IMR-90 (cell line): ENCODE data around the gene ADAMTS16. TPM values are rescaled to one million over a fixed set of nuclear protein-coding genes. Genes with fewer than 3 reads are reported as not detected.

Experiments
- ATAC-seq: fragments of 200-7000 bp; cut with Tn5 transposase; 2 replicates; pipeline ENCODE4 v1.9.1; 2020; ENCODE audit warnings: low read depth, mild to moderate bottlenecking, moderate library complexity
- BruUV-seq: library from RNA; stranded (reverse); fragments of 400-500 nt; replicated peaks from 2 replicates; lab custom pipeline; 2021; lab: Mats Ljungman, UMichigan
- CTCF ChIA-PET: fragments of 300-600 bp; formaldehyde crosslinking; extraction: SDS; loops from one replicate; lab custom pipeline; 2021; ENCODE audit warnings: antibody characterized with exemption; lab: Yijun Ruan, JAX
- POLR2A ChIA-PET: fragments of 300-600 bp; sonication (Branson Sonifier 250); formaldehyde crosslinking; loops from one replicate; lab custom pipeline; 2022; ENCODE audit warnings: antibody characterized with exemption; ENCODE audit not compliant: unreplicated experiment; lab: Charles Lee
- DNase-seq: peaks from one replicate; pipeline ENCODE4 v3.0.0; 2013
- H2AFZ ChIP-seq: replicated peaks from 2 replicates; pipeline ENCODE3; 2013; ENCODE audit warnings: low read length, mild to moderate bottlenecking; ENCODE audit not compliant: poor library complexity
- H2AK5ac ChIP-seq: 2 replicates; pipeline ENCODE4 v1.6.1; 2013; ENCODE audit warnings: low read depth, low read length, inconsistent platforms
- H2AK9ac ChIP-seq: replicated peaks from 2 replicates; pipeline ENCODE3; 2013; ENCODE audit warnings: mild to moderate bottlenecking, low read depth, low read length, moderate library complexity; ENCODE audit not compliant: poor library complexity
- H2BK120ac ChIP-seq: 2 replicates; pipeline ENCODE4 v1.6.1; 2013; ENCODE audit warnings: low read depth, low read length, inconsistent platforms
- H2BK15ac ChIP-seq: 3 replicates; pipeline ENCODE4 v1.6.1; 2013; ENCODE audit warnings: low read depth, low read length, inconsistent platforms
- H2BK20ac ChIP-seq: 2 replicates; pipeline ENCODE4 v1.6.1; 2013; ENCODE audit warnings: low read depth, mild to moderate bottlenecking, inconsistent platforms, low read length, moderate library complexity
- H2BK5ac ChIP-seq: 2 replicates; pipeline ENCODE4 v1.6.1; 2013; ENCODE audit warnings: mild to moderate bottlenecking, low read depth, low read length, inconsistent platforms; ENCODE audit not compliant: poor library complexity, severe bottlenecking
- H3K14ac ChIP-seq: replicated peaks from 2 replicates; pipeline ENCODE4 v1.6.1; 2013; ENCODE audit warnings: low read depth, low read length, inconsistent platforms
- H3K18ac ChIP-seq: 2 replicates; pipeline ENCODE4 v1.6.1; 2013; ENCODE audit warnings: low read depth, low read length, control low read depth
- H3K23ac ChIP-seq: 2 replicates; pipeline ENCODE4 v1.6.1; 2013; ENCODE audit warnings: low read depth, low read length, inconsistent platforms
- H3K27ac ChIP-seq: 2 replicates; pipeline ENCODE4 v1.5.1; 2013; ENCODE audit warnings: mild to moderate bottlenecking, control low read depth, low read length; ENCODE audit not compliant: insufficient read depth
- H3K27me3 ChIP-seq: 2 replicates; pipeline ENCODE4 v1.6.1; 2013; ENCODE audit warnings: low read length; ENCODE audit not compliant: control insufficient read depth, insufficient read depth
- H3K36me3 ChIP-seq: 2 replicates; pipeline ENCODE4 v1.6.1; 2013; ENCODE audit warnings: low read length, mixed read lengths; ENCODE audit not compliant: control insufficient read depth, insufficient read depth
- H3K4ac ChIP-seq: 2 replicates; pipeline ENCODE4 v1.6.1; 2013; ENCODE audit warnings: low read depth, low read length, inconsistent platforms
- H3K4me1 ChIP-seq: 2 replicates; pipeline ENCODE4 v1.6.1; 2013; ENCODE audit warnings: low read length, mixed read lengths; ENCODE audit not compliant: control insufficient read depth, insufficient read depth
- H3K4me2 ChIP-seq: 2 replicates; pipeline ENCODE4 v1.6.1; 2013; ENCODE audit warnings: low read depth, mild to moderate bottlenecking, control low read depth, low read length, moderate library complexity
- H3K4me3 ChIP-seq: 2 replicates; pipeline ENCODE4 v1.5.1; 2013; ENCODE audit warnings: low read depth, mild to moderate bottlenecking, control low read depth, low read length, moderate library complexity; ENCODE audit not compliant: insufficient read depth
- H3K56ac ChIP-seq: 2 replicates; pipeline ENCODE4 v1.6.1; 2013; ENCODE audit warnings: low read length, inconsistent platforms; ENCODE audit not compliant: insufficient read depth; ENCODE audit errors: extremely low read depth
- H3K79me1 ChIP-seq, 2 experiments: 2 replicates each; pipeline ENCODE4 v1.6.1; 2013; ENCODE audit warnings: low read length in 2 of 2, inconsistent platforms in 1 of 2, low read depth in 1 of 2
- H3K9ac ChIP-seq: 2 replicates; pipeline ENCODE4 v1.6.1; 2013; ENCODE audit warnings: low read depth, low read length, control low read depth
- H3K9me1 ChIP-seq: 2 replicates; pipeline ENCODE4 v1.6.1; 2013; ENCODE audit warnings: low read length, inconsistent platforms; ENCODE audit not compliant: insufficient read depth
- H3K9me3 ChIP-seq: 2 replicates; pipeline ENCODE4 v1.6.1; 2013; ENCODE audit warnings: low read length; ENCODE audit not compliant: control insufficient read depth, insufficient read depth
- H4K20me1 ChIP-seq: 2 replicates; pipeline ENCODE4 v1.6.1; 2013; ENCODE audit warnings: low read length, inconsistent platforms; ENCODE audit not compliant: insufficient read depth
- H4K5ac ChIP-seq: 2 replicates; pipeline ENCODE4 v1.6.1; 2013; ENCODE audit warnings: mild to moderate bottlenecking, low read depth, low read length, control low read depth
- H4K8ac ChIP-seq, 2 experiments: 2 replicates each; pipeline ENCODE4 v1.6.1; 2013; ENCODE audit warnings: low read depth in 2 of 2, low read length in 2 of 2, control low read depth in 1 of 2, inconsistent platforms in 1 of 2
- H4K91ac ChIP-seq: 2 replicates; pipeline ENCODE4 v1.6.1; 2013; ENCODE audit warnings: low read depth, low read length, inconsistent platforms; ENCODE audit not compliant: insufficient read depth
- BHLHE40 ChIP-seq: fragments of 150-350 bp; IDR thresholded peaks from 2 replicates; pipeline ENCODE4 v1.6.1; 2016; ENCODE audit warnings: mild to moderate bottlenecking, low read depth, low read length
- CEBPB ChIP-seq: IDR thresholded peaks from 2 replicates; pipeline ENCODE4 v1.6.1; 2012; ENCODE audit warnings: low read depth, low read length, improper control_type of control experiment
- CHD1 ChIP-seq: IDR thresholded peaks from 2 replicates; pipeline ENCODE4 v1.6.1; 2012; ENCODE audit warnings: low read depth, low read length, improper control_type of control experiment
- ELK1 ChIP-seq: fragments of 150-350 bp; IDR thresholded peaks from 2 replicates; pipeline ENCODE4 v1.6.1; 2016; ENCODE audit warnings: low read depth, mild to moderate bottlenecking, low read length, moderate library complexity, borderline replicate concordance
- FOS ChIP-seq: fragments of 150-350 bp; IDR thresholded peaks from 2 replicates; pipeline ENCODE4 v1.6.1; 2016; ENCODE audit warnings: low read depth, low read length
- MAFK ChIP-seq: IDR thresholded peaks from 2 replicates; pipeline ENCODE4 v1.6.1; 2012; ENCODE audit warnings: low read depth, low read length, improper control_type of control experiment
- MAZ ChIP-seq: IDR thresholded peaks from 2 replicates; pipeline ENCODE4 v1.6.1; 2012; ENCODE audit warnings: low read depth, mild to moderate bottlenecking, low read length, improper control_type of control experiment, moderate library complexity, borderline replicate concordance
- MXI1 ChIP-seq: IDR thresholded peaks from 2 replicates; pipeline ENCODE4 v1.6.1; 2012; ENCODE audit warnings: low read depth, mild to moderate bottlenecking, low read length, moderate library complexity, borderline replicate concordance
- NFE2L2 ChIP-seq: fragments of 150-350 bp; IDR thresholded peaks from 2 replicates; pipeline ENCODE4 v1.6.1; 2016; ENCODE audit warnings: low read depth, mild to moderate bottlenecking, low read length
- POLR2A ChIP-seq: IDR thresholded peaks from 2 replicates; pipeline ENCODE4 v1.6.1; 2012; ENCODE audit warnings: mild to moderate bottlenecking, low read depth, low read length
- RAD21 ChIP-seq: IDR thresholded peaks from 2 replicates; pipeline ENCODE4 v1.6.1; 2012; ENCODE audit warnings: low read length, improper control_type of control experiment
- RCOR1 ChIP-seq: IDR thresholded peaks from 2 replicates; pipeline ENCODE4 v1.6.1; 2012; ENCODE audit warnings: mild to moderate bottlenecking, low read length, improper control_type of control experiment; ENCODE audit not compliant: insufficient replicate concordance
- RFX5 ChIP-seq: IDR thresholded peaks from 2 replicates; pipeline ENCODE4 v1.8.0; 2012; ENCODE audit warnings: low read depth, mild to moderate bottlenecking, low read length, moderate library complexity
- SMC3 ChIP-seq: fragments of 150-350 bp; IDR thresholded peaks from 2 replicates; pipeline ENCODE4 v1.6.1; 2016; ENCODE audit warnings: low read depth, mild to moderate bottlenecking, antibody characterized with exemption, low read length, moderate library complexity
- WGBS, 2 experiments: methylation state at CpG; one replicate each; pipeline versions ENCODE4 v1.1.5 to v1.1.7; 2013; ENCODE audit warnings: missing lambda C conversion rate in 2 of 2; ENCODE audit not compliant: insufficient read length in 1 of 2; ENCODE audit errors: extremely low coverage in 2 of 2; 5-methylcytosine and 5-hydroxymethylcytosine counted together
- dilution Hi-C: fragments of 300-500 bp; cut with HindIII; formaldehyde crosslinking; loops from one replicate; pipeline ENCODE4 v1.14.3; 2018; ENCODE audit warnings: low sequenced_read_pairs; ENCODE audit not compliant: unreplicated experiment
- in situ Hi-C: fragments of 300-500 bp; cut with MboI; formaldehyde crosslinking; loops from 3 replicates; pipeline ENCODE4 v1.14.3; 2019; ENCODE audit warnings: low sequenced_read_pairs, inconsistent platforms, mixed read lengths
- intact Hi-C: fragments of 100-400 bp; cut with micrococcal nuclease; formaldehyde crosslinking; loops from 2 replicates; pipeline ENCODE4 v1.10.0; 2022
- polyA plus RNA-seq, 3 experiments: library from polyadenylated mRNA; depleted of rRNA; stranded (reverse); fragments of >200 nt; gene quantifications; 2 replicates each; pipeline ENCODE4 v1.2.3, GENCODE V29; 2012; ENCODE audit warnings: low replicate concordance in 1 of 3
- total RNA-seq: library from RNA; depleted of rRNA; stranded (reverse); fragments of >200 nt; gene quantifications from 2 replicates; pipeline ENCODE4 v1.2.3, GENCODE V29; 2012
- TF ChIP-seq, protein P1 (sequence below): fragments of 150-350 bp; IDR thresholded peaks from 2 replicates; pipeline ENCODE4 v1.6.1; 2017; ENCODE audit warnings: mild to moderate bottlenecking, antibody characterized with exemption, low read length, low read depth
- TF ChIP-seq, protein P2 (sequence below): conservative IDR thresholded peaks from 2 replicates; pipeline ENCODE4 v1.5.1; 2012; ENCODE audit warnings: mild to moderate bottlenecking, low read depth, low read length, improper control_type of control experiment

The ADAMTS16 gene
- total and polyA plus RNA-seq, 2 of the 4 experiments (the other 2 are of a cell fraction), result 0.09 to 0.18 TPM

- no peak for ATAC-seq
- dilution Hi-C loops, result no loop called here
Measured at GRCh38 chr5:5308319-5308718, 168.2 kb downstream of the ADAMTS16 start.

More at GRCh38 chr5:5308319-5308718, 168.2 kb downstream of the ADAMTS16 start:
- no peaks in the 10 kb centered on the region for H3K36me3 ChIP-seq
- H3K14ac ChIP-seq, result no peak overlapping the region
- H3K4ac ChIP-seq, result no peak overlapping the region
- H3K79me1 ChIP-seq, result no peaks in the 10 kb centered on the region
- no peak overlapping the region for H3K4me3 ChIP-seq
- H4K8ac ChIP-seq, result no peak overlapping the region
- intact Hi-C loops (no loop called here), in situ Hi-C loops (no loop called here)
- no peak overlapping the region for H4K91ac ChIP-seq
- POLR2A ChIA-PET, result no interaction called here
- H2AK9ac ChIP-seq, result no peak overlapping the region
- CTCF ChIA-PET, result no interaction called here
- H3K27ac ChIP-seq, result no peak overlapping the region
- H3K9me3 ChIP-seq, result peaks cover 30% of the 10 kb centered on the region
- no peak overlapping the region for H2BK15ac ChIP-seq
- no peak overlapping the region for H3K18ac ChIP-seq
- H3K9ac ChIP-seq, result no peak overlapping the region
- H4K5ac ChIP-seq, result no peak overlapping the region
- H3K4me2 ChIP-seq, result no peak overlapping the region
- TF ChIP-seq, protein P1, sequence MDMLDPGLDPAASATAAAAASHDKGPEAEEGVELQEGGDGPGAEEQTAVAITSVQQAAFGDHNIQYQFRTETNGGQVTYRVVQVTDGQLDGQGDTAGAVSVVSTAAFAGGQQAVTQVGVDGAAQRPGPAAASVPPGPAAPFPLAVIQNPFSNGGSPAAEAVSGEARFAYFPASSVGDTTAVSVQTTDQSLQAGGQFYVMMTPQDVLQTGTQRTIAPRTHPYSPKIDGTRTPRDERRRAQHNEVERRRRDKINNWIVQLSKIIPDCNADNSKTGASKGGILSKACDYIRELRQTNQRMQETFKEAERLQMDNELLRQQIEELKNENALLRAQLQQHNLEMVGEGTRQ, result no peak
- TF ChIP-seq RAD21 (no peak), CEBPB (no peak), FOS (no peak), MAZ (no peak), CHD1 (no peak), MAFK (no peak), RFX5 (no peak), POLR2A (no peak), BHLHE40 (no peak), RCOR1 (no peak), ELK1 (no peak), SMC3 (no peak), MXI1 (no peak), NFE2L2 (no peak)
- TF ChIP-seq, protein P2, sequence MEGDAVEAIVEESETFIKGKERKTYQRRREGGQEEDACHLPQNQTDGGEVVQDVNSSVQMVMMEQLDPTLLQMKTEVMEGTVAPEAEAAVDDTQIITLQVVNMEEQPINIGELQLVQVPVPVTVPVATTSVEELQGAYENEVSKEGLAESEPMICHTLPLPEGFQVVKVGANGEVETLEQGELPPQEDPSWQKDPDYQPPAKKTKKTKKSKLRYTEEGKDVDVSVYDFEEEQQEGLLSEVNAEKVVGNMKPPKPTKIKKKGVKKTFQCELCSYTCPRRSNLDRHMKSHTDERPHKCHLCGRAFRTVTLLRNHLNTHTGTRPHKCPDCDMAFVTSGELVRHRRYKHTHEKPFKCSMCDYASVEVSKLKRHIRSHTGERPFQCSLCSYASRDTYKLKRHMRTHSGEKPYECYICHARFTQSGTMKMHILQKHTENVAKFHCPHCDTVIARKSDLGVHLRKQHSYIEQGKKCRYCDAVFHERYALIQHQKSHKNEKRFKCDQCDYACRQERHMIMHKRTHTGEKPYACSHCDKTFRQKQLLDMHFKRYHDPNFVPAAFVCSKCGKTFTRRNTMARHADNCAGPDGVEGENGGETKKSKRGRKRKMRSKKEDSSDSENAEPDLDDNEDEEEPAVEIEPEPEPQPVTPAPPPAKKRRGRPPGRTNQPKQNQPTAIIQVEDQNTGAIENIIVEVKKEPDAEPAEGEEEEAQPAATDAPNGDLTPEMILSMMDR, result no peak
- H3K4me1 ChIP-seq, result no peaks in the 10 kb centered on the region
- no TSS peak for BruUV-seq
- H3K9me1 ChIP-seq, result no peaks in the 10 kb centered on the region
- H2AFZ ChIP-seq, result no peak overlapping the region
- H2AK5ac ChIP-seq, result no peak overlapping the region
- no peak for DNase-seq
- H2BK20ac ChIP-seq, result no peak overlapping the region
- no peaks in the 10 kb centered on the region for H3K27me3 ChIP-seq
- no peak overlapping the region for H3K56ac ChIP-seq
- H2BK5ac ChIP-seq, result no peak overlapping the region
- H4K20me1 ChIP-seq, result no peaks in the 10 kb centered on the region
- WGBS, 2 experiments, result 58% methylated on average over 2 of the region's 5 CpGs; no CpG with 5 or more reads in 1 of the 2 experiments
- no peak overlapping the region for H3K23ac ChIP-seq
- no peak overlapping the region for H2BK120ac ChIP-seq
